Omental fat pad (tissue), 4 donors: ENCODE measurements around the gene RPS15A. TPM values are rescaled to one million over a fixed set of nuclear protein-coding genes. Genes with fewer than 3 reads are reported as not detected.
A peak's percentile ranks its signal among the peaks of the same experiment; 100 is the strongest.
"Not testable (repeated sequence)": the region's sequence is repeated elsewhere in the genome, so short reads cannot be mapped to it uniquely, and the experiment has no call there.

ENCODE experiments used
- ATAC-seq: fragments of 150-250 bp; one replicate; pipeline ENCODE4 v1.9.1; 2016; ENCODE audit warnings: mild to moderate bottlenecking, moderate library complexity; ENCODE audit not compliant: low FRiP score
- DNase-seq: peaks from one replicate; pipeline ENCODE4 v3.0.0-alpha.2; 2019; ENCODE audit warnings: low spot score
- CTCF ChIP-seq, 3 donors: fragments of 450-650 bp; IDR thresholded peaks; one replicate each; pipeline ENCODE4 v1.5.1; 2016 to 2017; ENCODE audit warnings: antibody characterized with exemption in 3 of 3, mild to moderate bottlenecking in 3 of 3, moderate library complexity in 2 of 3
- total RNA-seq, 4 donors: library from RNA; depleted of rRNA; stranded (reverse); fragments of >200 nt; gene quantifications; one replicate each; pipeline ENCODE4 v1.1.0, GENCODE V29; 2016

The RPS15A gene
- total RNA-seq, 4 donors from 2014 or later = 1,581 to 2,943 (median 2,001) TPM

- DNase-seq (no peak), ATAC-seq (no peak)
- TF ChIP-seq CTCF (IDR thresholded peaks at IDR 0.05) = no peak
Measured at GRCh38 chr16:18784917-18785623, 5.1 kb downstream of the RPS15A start.

GRCh38 chr16:18783430-18784341 is 6.4 kb downstream of the RPS15A start:
- DNase-seq = no peak
- TF ChIP-seq CTCF (IDR thresholded peaks at IDR 0.05) = no peak
- no peak for ATAC-seq

- TF ChIP-seq CTCF (IDR thresholded peaks at IDR 0.05) = no peak
- DNase-seq (no peak), ATAC-seq (no peak)
Measured at GRCh38 chr16:18782697-18783429, 7.3 kb downstream of the RPS15A start.

GRCh38 chr16:18781232-18781631 is 8.9 kb downstream of the RPS15A start:
- ATAC-seq, DNase-seq: not testable (repeated sequence)

- not testable (repeated sequence) for DNase-seq, ATAC-seq
Measured at GRCh38 chr16:18780460-18781026, 9.6 kb downstream of the RPS15A start.

GRCh38 chr16:18777664-18778063 is 12.5 kb downstream of the RPS15A start:
- DNase-seq, ATAC-seq: not testable (repeated sequence)

- DNase-seq, ATAC-seq: not testable (repeated sequence)
Measured at GRCh38 chr16:18776334-18776733, 13.8 kb downstream of the RPS15A start.

GRCh38 chr16:18774651-18775050 is 15.5 kb downstream of the RPS15A start:
- ATAC-seq, DNase-seq: not testable (repeated sequence)

GRCh38 chr16:18772171-18772570 is 18.0 kb downstream of the RPS15A start:
- not testable (repeated sequence) for ATAC-seq, DNase-seq

- not testable (repeated sequence) for DNase-seq, ATAC-seq
Measured at GRCh38 chr16:18770336-18770962, 19.7 kb downstream of the RPS15A start.

GRCh38 chr16:18767217-18767616 is 22.9 kb downstream of the RPS15A start:
- DNase-seq, ATAC-seq: not testable (repeated sequence)

- not testable (repeated sequence) for ATAC-seq, DNase-seq
Measured at GRCh38 chr16:18762713-18763112, 27.4 kb downstream of the RPS15A start.

- ATAC-seq = peak; percentile 89
- DNase-seq = not testable (repeated sequence)
Measured at GRCh38 chr16:18759598-18760520, 30.3 kb downstream of the RPS15A start.
